Smooth muscle cell (in vitro differentiated cells): ENCODE data around the gene CABLES1. TPM values are rescaled to one million over a fixed set of nuclear protein-coding genes. Genes with fewer than 3 reads are reported as not detected.

Source experiments
- DNase-seq: peaks from one replicate; lab custom pipeline; 2025; ENCODE audit not compliant: unreplicated experiment; lab: John Stamatoyannopoulos, UW
- H2AFZ ChIP-seq: fragments of 200-600 bp; sonication (generic); 2 replicates; pipeline ENCODE4 v1.6.0; 2016; ENCODE audit warnings: antibody characterized with exemption, low read depth, mild to moderate bottlenecking
- H3F3A ChIP-seq: fragments of 200-600 bp; sonication (generic); 2 replicates; pipeline ENCODE4 v1.6.0; 2017; ENCODE audit warnings: antibody characterized with exemption, low read depth
- H3K27ac ChIP-seq: fragments of 200-600 bp; sonication (generic); 2 replicates; pipeline ENCODE4 v1.5.1; 2016; ENCODE audit warnings: low read depth, mild to moderate bottlenecking
- H3K27me3 ChIP-seq: fragments of 200-600 bp; sonication (generic); 2 replicates; pipeline ENCODE4 v1.6.1; 2016; ENCODE audit warnings: low read depth, mild to moderate bottlenecking
- H3K36me3 ChIP-seq: fragments of 200-600 bp; sonication (generic); 2 replicates; pipeline ENCODE4 v1.5.1; 2016; ENCODE audit warnings: low read depth
- H3K4me1 ChIP-seq: fragments of 200-600 bp; sonication (generic); 2 replicates; pipeline ENCODE4 v1.5.1; 2016; ENCODE audit warnings: low read depth
- H3K4me2 ChIP-seq: fragments of 200-600 bp; sonication (generic); 2 replicates; pipeline ENCODE4 v1.6.0; 2016; ENCODE audit warnings: mild to moderate bottlenecking
- H3K4me3 ChIP-seq: fragments of 200-600 bp; sonication (generic); 2 replicates; pipeline ENCODE4 v1.5.1; 2016; ENCODE audit warnings: mild to moderate bottlenecking
- H3K79me2 ChIP-seq: fragments of 200-600 bp; sonication (generic); 2 replicates; pipeline ENCODE4 v1.6.0; 2016; ENCODE audit warnings: low read depth, mild to moderate bottlenecking
- H3K9ac ChIP-seq: fragments of 200-600 bp; sonication (generic); 2 replicates; pipeline ENCODE4 v1.6.0; 2016; ENCODE audit warnings: low read depth
- H3K9me3 ChIP-seq: fragments of 200-600 bp; sonication (generic); replicated peaks from 2 replicates; pipeline ENCODE4 v1.5.1; 2016; ENCODE audit warnings: low read depth
- H4K20me1 ChIP-seq: fragments of 200-600 bp; sonication (generic); 2 replicates; pipeline ENCODE4 v1.6.0; 2016; ENCODE audit warnings: low read depth
- CTCF ChIP-seq: fragments of 200-600 bp; sonication (generic); IDR thresholded peaks from 2 replicates; pipeline ENCODE4 v1.5.1; 2017; ENCODE audit warnings: borderline replicate concordance, mild to moderate bottlenecking, antibody characterized with exemption; ENCODE audit not compliant: insufficient read depth, poor library complexity, severe bottlenecking
- WGBS: methylation state at CpG from one replicate; pipeline ENCODE4 v1.1.7; 2016; ENCODE audit warnings: low lambda C conversion rate; 5-methylcytosine and 5-hydroxymethylcytosine counted together
- polyA plus RNA-seq: library from polyadenylated mRNA; unstranded; fragments of >200 nt; fragmentation: Nextera tagmentation; extraction: Ambion mirVana; gene quantifications from 2 replicates; pipeline ENCODE4 v1.2.1, GENCODE V29; 2016
- total RNA-seq: library from RNA; depleted of rRNA; stranded (reverse); fragments of >200 nt; gene quantifications from 2 replicates; pipeline ENCODE4 v1.2.3, GENCODE V29; 2014

CABLES1 gene
- total and polyA plus RNA-seq, 2 experiments from 2014 or later: 1.2 to 2.4 TPM

GRCh38 chr18:23170137-23170536, 34.9 kb downstream of the CABLES1 start:
- DNase-seq: no peak
- H3K79me2 ChIP-seq: peaks cover 4% of the 10 kb centered on the region
- H3K4me2 ChIP-seq: no peak overlapping the region
- H3K4me3 ChIP-seq: no peak overlapping the region
- no peaks in the 10 kb centered on the region for H3K36me3 ChIP-seq
- H3K27me3 ChIP-seq: no peaks in the 10 kb centered on the region
- 91% methylated on average over 7 of the region's 7 CpGs for WGBS
- H3K4me1 ChIP-seq: peaks cover 7% of the 10 kb centered on the region
- no peaks in the 10 kb centered on the region for H3F3A ChIP-seq
- no peak overlapping the region for H2AFZ ChIP-seq
- no peak overlapping the region for H3K9ac ChIP-seq
- no peaks in the 10 kb centered on the region for H4K20me1 ChIP-seq
- H3K9me3 ChIP-seq: no peaks in the 10 kb centered on the region
- TF ChIP-seq CTCF: no peak
- H3K27ac ChIP-seq: no peak overlapping the region

GRCh38 chr18:23171581-23172156, 36.4 kb downstream of the CABLES1 start:
- WGBS: 88% methylated on average over 9 of the region's 9 CpGs

DNA sequence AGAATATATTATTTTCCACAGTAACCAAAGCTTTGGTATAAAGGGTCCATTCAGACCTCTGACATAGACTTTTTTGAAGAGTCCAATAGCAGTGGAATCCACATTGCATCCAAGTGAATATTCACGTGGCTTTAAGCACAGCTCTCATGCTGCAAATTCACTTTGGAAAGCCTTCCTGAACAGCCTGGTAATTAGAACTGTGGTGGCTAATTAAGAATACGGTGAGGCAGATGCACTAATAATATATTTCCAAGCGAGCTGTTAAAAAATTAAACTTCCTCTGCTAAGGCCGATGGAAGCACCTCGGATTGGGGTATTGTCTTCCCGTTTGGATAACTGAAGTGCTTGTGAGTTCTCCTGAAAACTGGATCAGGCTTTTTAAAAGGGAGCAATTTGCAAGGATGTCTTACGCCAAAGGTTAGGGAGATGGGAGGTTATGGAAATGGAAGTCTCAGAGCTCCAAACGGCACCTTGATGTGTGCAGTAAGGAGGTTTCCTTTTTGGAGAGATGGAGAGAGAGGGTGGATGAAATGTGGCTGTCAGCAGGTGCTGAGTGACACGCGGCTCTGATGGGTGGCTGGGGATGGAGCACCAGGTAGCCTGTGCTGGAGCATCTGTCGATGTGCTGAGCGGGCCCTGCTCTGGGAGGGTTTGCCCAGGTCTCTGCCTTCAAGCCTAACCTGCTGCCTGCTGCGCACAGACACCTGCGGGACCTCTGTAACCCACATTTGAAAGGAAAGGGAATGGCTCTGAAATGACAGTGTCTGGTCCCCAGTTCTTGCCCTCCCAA, 37.5 kb downstream of the CABLES1 start:
- Histone ChIP-seq H3F3A (no peaks in the 10 kb centered on the region), H3K9ac (no peak overlapping the region), H2AFZ (no peak overlapping the region), H4K20me1 (no peaks in the 10 kb centered on the region), H3K9me3 (no peaks in the 10 kb centered on the region), H3K4me1 (no peaks in the 10 kb centered on the region), H3K79me2 (peaks cover 4% of the 10 kb centered on the region), H3K4me2 (no peak overlapping the region), H3K27ac (no peak overlapping the region), H3K36me3 (no peaks in the 10 kb centered on the region), H3K27me3 (no peaks in the 10 kb centered on the region), H3K4me3 (no peak overlapping the region)
- DNase-seq: no peak
- TF ChIP-seq CTCF: no peak
- WGBS: 92% methylated on average over 14 of the region's 14 CpGs

More at GRCh38 chr18:23171581-23172156, 36.4 kb downstream of the CABLES1 start:
- Histone ChIP-seq H3K27me3 (no peaks in the 10 kb centered on the region), H3F3A (no peaks in the 10 kb centered on the region), H3K4me2 (no peak overlapping the region), H3K79me2 (peaks cover 4% of the 10 kb centered on the region), H3K27ac (no peak overlapping the region), H3K9ac (no peak overlapping the region), H3K36me3 (no peaks in the 10 kb centered on the region), H3K9me3 (no peaks in the 10 kb centered on the region), H3K4me1 (peaks cover 7% of the 10 kb centered on the region), H3K4me3 (no peak overlapping the region), H2AFZ (no peak overlapping the region), H4K20me1 (no peaks in the 10 kb centered on the region)
- TF ChIP-seq CTCF: no peak
- DNase-seq: no peak
